PC-9 (cell line): ENCODE data around the gene HIBCH.

Source experiments
- CTCF ChIP-seq: fragments of 200-600 bp; sonication (generic); conservative IDR thresholded peaks from 2 replicates; pipeline ENCODE4 v1.6.1; 2017; ENCODE audit warnings: mixed run types, antibody characterized with exemption, mild to moderate bottlenecking, moderate library complexity
- EZH2 ChIP-seq: fragments of 200-600 bp; sonication (generic); IDR thresholded peaks from 2 replicates; pipeline ENCODE4 v1.8.0; 2017; ENCODE audit warnings: antibody characterized with exemption, low read depth

- TF ChIP-seq CTCF (no peak), EZH2 (no peak)
Observed at GRCh38 chr2:190350371-190350770, 30.7 kb upstream of the HIBCH start.
